Glomerular visceral epithelial cell (primary cell): Measurements from ENCODE around the gene OTOG.
"Not testable (repeated sequence)": the region's sequence is repeated elsewhere in the genome, so short reads cannot be mapped to it uniquely, and the experiment has no call there.

Source experiments
- DNase-seq: peaks from one replicate; pipeline ENCODE4 v3.0.0-alpha.2; 2016; ENCODE audit errors: extremely low spot score

Gene OTOG

DNA sequence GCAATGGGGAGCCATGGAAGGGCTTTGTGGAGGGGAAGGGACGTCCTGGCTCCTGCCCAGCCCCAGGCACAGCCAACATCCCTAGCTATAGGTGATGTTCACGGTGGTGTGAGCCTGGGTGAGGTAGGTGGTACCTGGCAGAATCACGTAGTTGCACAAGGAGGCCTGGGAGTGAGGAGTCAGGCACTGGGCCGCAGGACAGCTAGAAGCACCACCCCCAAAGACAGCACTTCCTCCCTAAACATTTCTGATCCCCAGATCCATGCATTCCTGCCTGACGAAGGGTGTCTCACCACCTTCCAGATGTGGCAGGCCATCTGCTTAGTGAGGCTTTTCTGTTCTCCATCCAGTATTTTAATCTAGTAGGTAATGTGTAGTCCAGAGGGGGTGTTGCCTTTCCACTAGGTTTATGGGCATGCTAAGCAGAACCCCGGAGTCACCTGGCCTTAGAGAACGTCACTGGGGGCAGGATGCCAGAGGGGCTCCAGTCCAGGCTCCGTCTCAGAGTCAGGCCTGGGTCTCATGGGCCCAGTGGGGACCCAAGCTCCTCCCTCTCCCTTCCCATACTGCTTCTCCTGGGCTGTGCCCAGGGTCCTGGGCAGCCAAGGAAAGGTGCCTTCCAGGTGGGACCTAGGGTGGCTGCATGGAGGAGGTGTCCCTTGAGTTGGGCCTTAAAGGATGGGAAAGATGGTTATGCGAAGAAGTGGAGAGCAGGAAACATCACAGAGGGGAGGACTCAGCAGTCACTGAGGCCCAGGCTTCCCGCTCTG is 56.2 kb downstream of the OTOG start:
- DNase-seq = no peak

DNA sequence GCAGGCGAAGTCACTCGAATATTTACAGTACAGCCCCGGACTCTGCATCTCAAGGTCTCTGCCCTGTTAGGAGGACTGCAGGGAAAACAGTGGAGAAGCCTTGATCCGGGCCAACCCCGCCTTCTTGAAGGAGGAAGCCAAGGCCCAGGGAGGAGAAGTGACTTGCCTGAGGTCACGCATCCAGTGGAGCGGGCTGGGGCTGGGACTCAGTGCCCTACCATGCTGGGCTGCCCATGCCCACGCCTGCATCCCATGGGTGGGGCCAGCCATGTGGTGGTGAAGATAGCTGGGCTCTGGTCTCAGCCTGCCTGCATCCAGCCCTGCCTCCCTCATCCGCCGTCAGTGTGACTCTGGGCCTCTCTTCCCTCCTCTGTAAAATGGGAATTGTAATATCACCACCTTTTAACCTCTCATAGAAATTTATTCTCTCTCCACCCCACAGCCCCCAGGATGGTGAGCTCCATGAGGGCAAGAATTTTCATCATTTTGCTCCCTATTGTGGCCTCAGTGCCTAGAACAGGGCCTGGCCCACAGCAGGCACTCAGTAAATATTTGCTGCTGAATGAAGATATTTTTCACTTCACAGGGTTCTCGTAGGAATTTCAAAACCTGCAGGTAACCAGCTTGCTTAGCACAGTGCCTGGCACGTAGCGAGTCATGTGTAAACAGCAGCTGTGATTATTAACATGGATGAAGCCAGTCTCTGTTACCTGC is 57.3 kb downstream of the OTOG start:
- DNase-seq = no peak

DNA sequence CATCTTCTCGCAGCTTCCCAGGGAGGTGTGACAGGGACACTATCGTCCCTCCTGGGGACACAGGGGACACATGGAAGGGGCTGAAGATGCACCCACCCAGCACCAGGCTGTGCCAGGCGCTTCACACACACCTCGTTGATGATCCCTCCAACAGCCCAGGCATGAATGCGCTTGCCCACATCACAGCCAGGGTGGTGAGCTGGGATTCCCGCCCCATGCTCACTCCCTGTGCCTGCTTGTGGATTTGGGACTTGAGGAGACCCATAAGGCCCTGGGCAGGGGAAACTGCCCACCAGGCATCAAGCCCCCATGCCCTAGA is 57.8 kb downstream of the OTOG start:
- DNase-seq = no peak

DNA sequence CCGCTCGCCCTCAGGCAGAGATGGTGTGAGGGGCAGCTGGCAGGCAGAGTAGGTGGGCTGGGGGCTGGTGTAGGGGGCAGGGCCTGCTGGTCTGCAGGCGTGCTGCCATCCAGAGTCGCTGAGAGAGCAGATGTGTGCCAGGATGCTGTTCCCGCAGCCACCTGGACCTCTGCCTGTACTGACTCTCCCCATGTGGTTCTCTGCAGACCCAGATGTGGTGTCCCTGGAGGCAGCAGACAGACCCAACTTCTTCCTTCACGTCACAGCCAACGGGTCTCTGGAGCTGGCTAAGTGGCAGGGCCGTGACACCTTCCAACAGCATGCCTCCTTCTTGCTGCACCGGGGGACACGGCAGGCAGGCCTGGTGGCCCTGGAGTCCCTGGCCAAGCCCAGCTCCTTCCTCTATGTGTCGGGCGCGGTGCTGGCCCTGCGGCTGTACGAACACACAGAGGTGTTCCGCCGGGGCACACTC is 58.6 kb downstream of the OTOG start:
- no peak for DNase-seq

DNA sequence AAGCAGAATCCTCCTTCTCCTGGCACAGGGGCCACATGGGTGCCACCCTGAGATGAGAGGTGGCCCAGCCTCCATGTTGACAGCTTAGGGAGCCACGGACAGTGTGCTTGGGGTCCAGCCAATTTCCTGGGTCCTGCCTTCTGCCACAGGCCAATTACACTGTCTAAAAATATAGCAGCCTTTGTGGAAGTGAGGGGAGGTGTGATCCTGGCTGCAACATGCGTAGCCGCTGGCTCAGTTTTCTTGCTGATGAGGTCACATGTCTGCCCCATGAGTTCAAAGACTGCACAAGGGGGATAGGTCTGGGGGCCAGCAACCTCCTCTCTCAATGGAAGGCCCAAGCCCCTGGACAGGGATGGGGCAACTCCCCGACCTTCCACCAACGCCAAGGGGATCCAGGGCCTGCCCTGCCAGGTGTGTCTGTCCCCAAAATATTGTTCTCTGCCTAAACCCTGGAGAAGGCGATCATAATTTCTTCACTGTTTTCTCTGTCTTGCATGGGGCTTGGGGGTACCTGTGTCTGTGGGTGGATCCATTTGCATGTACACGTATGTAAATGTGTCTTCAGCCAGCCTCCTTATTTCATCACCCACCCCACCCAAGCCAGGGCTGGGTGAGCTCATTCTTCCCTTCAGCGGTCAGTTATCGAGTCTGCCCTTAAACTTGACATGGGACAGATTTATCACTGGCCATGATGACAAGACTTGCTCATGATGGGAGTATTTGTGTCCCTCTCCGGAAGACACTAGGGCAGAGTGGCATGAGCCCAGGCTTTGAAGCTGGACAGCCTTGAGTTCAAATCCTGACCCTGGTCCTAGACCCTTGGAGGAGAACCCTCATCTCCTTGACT is 59.4 kb downstream of the OTOG start:
- DNase-seq = no peak

DNA sequence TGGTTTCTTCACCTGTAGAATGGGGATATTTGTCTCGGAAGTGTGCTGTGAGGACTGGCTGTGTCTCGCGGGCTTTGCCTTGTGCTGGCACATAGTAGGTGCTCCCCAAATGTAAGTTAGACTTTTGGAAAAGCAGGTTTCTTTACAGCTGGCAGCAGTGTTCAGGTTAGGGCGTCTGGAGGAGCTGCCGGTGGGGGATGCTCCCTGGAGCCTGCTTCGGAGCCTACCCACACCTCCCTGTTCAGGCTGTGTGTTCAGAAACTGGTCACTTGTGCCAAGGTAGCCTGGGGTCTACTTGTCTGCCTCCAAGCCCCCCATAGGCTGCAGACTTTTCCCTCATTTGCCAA is 60.0 kb downstream of the OTOG start:
- DNase-seq = no peak

DNA sequence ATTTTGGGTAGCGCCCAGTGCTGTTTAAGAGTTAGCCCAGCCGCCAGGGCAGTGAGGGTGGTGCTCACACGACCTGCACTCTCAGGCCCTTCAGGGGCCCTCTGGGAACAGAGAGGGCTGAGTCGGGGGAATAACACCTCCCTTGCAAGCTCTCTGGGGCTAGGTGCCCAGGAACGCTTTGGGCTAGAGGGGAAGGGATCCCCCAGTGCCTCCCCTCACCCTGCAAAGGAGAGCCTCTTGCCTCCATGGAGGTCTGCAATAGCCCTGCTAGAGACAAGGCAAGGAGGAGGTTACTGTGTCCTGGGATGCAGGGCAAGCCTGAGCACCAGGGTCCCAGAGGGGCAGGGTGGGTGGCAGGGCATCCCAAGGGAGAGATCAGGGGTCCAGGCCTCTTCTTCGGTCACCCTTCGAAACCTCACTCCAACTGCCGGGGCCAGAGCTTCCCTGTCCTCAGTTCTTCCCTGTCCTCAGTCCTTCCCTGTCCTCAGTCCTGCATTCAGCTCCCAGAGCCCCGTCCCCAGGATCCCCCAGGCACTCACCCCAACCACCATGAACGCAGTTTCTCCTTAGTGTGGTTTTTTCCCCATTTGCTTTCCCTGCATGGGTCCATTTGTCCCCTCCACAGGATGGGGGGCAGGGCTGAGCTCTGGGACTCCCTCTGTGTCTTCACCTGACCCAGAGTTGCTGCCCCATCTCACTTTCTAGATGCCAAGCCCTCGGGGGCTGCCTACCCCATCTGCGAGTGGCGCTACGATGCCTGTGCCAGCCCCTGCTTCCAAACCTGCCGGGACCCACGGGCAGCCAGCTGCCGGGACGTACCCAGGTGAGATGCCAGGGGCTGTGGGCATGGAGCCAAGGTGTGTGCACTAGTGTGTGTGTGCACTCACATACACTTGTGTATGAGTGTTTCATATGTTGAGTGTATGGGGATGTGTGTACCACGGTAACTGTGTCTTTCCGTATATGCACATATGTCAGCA is 60.8 kb downstream of the OTOG start:
- DNase-seq = no peak

DNA sequence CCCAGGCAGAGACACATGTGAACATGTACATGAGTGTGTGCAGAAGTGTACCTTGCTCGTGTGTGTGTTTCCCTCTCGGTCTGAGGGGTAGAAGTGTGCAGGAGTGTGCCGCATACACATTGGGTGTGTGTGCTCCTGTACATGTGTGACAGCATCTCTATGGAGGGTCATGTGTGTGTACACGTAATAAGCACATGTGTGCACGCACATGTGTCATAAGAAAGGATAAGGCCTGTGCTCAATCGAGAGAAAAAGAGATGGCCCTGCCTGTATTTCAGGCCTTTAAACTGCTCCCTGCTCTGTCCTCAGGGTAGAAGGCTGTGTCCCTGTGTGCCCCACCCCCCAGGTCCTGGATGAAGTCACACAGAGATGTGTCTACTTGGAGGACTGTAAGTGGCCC is 61.8 kb downstream of the OTOG start:
- DNase-seq = no peak

DNA sequence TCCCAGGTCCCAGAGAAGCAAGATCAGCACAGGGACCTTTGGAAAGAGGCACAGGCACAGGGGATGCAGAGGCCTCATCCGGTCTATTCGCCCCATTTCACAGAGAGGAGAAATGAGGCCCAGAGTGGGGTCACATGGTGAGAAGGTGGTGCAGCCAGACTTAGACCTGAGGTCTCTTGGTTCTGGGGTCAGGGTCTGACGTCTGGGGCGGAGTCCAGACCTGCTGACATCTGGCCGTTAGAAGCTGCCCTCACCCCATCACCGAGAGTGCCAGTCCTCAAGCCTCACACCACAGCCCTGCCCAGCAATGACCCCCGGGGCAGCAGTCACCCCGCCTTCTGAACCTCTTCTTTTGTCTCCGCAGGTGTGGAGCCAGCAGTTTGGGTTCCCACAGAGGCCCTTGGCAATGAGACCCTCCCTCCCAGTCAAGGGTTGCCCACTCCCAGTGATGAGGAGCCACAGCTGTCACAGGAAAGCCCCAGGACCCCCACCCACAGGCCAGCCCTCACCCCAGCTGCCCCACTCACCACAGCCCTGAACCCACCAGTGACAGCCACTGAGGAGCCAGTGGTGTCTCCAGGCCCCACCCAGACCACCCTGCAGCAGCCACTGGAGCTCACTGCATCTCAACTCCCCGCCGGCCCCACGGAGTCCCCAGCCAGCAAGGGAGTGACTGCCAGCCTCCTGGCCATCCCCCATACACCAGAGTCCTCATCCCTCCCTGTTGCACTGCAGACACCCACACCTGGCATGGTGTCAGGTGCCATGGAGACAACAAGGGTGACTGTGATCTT is 62.4 kb downstream of the OTOG start:
- no peak for DNase-seq

DNA sequence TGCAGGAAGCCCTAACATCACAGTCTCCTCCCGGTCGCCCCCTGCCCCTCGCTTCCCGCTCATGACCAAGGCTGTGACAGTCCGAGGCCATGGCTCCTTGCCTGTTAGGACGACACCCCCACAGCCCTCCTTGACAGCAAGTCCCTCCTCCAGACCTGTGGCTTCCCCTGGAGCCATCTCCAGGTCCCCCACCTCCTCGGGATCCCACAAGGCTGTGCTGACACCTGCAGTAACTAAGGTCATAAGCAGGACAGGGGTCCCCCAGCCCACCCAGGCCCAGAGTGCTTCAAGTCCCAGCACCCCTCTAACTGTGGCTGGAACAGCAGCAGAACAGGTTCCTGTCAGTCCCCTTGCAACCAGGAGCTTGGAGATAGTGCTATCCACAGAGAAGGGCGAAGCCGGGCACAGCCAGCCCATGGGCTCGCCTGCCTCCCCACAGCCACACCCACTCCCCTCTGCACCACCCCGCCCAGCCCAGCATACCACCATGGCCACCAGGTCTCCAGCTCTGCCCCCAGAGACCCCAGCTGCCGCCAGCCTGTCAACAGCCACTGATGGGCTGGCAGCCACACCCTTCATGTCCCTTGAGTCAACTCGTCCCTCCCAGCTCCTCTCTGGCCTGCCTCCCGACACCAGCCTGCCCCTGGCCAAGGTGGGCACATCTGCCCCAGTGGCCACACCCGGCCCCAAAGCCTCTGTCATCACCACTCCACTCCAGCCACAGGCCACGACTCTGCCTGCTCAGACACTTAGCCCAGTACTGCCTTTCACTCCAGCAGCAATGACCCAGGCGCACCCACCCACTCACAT is 63.2 kb downstream of the OTOG start:
- no peak for DNase-seq

DNA sequence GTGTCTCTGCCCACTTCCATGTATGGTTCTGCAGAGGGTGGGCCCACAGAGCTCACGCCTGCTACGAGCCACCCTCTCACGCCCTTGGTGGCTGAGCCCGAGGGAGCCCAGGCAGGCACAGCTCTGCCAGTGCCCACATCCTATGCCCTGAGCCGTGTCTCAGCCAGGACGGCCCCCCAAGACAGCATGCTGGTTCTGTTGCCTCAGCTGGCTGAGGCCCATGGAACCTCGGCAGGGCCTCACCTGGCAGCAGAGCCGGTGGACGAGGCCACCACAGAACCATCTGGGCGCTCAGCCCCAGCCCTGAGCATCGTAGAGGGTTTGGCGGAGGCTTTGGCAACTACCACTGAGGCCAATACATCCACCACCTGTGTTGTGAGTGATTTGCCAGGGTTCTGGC is 64.0 kb downstream of the OTOG start:
- no peak for DNase-seq

DNA sequence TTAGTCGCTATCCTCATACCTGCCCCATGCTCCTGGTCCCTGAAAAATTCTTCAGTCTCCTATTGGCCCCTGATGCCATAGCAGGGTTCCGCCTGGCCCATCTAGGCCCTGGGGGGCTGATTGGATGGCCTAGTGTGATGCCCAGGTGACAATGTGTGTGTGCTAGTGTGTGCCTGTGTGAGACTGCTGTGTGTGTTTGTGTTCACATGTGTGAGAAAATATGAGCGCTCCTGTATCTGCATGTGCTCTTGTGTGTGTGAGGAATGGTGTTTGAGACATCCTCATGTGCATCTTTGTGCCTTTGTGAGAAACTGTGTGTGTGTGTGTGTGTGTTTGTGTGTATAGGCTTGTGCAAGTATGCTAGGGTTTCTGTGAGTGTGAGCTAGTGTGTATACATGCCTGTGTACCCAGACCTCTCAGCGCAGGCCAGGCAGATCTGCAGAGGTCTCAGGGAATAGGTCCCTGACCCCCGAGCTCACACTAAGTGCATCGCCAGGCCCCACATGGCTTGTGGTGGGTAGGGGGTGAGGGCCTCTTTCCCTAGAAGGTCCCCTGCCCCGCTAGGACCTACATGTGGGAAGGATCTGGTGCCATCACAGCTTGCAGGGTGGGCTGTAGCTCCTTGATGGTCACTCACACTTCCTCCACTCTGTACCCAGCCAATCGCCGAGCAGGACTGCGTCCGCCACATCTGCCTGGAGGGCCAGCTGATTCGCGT is 64.6 kb downstream of the OTOG start:
- no peak for DNase-seq

DNA sequence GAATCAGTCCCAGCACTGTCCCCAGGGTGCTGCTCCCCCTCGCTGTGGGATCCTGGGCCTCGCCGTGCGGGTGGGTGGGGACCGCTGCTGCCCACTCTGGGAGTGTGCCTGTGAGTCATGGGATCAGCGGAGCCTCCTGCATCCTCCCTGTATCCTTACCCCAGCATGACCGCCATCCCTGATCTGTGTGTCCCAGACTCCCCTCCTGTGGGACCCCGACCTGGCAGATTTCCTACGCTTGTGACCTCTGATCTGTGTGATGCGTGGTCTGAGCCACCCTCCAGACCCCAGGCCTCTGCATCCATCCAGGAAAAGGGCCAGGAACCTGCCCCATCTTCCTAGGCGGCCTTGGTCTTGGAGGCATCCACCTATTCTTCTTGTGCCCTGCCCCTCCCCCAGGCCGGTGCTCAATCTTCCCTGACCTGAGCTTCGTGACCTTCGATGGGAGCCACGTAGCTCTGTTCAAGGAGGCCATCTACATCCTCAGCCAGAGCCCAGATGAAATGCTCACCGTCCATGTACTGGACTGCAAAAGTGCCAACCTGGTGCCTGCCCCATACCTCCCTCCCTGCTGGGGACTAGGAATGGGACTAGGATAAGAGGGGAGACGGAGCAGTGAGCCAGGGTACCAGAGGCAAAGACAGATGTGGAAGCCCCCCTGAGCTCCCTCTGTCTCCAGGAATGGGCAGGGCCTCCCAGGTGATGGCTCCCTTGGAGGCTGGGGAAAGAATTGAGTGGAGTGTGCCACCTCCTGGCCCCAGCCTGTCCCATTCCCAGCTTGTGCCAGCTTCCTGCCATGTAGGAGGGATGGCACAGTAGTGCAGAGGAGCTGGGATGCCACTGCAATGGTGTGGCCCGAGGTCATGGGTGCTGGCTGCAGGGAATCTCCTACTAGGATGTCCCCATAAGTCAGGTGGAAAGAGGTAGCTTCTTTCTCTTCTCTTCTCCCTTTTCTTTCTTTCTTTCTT is 65.4 kb downstream of the OTOG start:
- DNase-seq = no peak

DNA sequence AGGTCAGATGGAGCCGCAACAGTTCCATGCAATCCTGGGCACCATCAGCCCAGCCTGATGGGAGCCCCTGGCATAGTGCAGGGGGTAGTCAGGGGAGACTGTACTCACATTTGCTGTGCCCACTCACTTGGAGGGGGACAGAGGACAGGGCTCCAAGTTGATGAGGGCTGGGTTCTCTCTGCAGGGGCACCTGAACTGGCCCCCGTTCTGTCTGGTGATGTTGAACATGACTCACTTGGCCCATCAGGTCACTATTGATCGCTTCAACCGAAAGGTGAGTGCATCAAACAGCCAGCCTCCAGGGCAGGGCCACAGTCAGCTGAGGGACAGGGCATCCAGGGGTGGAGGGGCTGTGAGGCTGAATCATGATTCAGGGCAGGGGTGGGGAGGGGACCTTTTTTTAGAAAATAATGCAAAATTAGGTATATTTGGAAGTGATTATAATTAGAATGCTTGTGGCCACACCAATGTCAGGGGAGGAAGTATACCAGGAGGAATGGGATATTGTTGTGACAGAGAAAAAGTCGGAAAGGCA is 66.4 kb downstream of the OTOG start:
- no peak for DNase-seq

DNA sequence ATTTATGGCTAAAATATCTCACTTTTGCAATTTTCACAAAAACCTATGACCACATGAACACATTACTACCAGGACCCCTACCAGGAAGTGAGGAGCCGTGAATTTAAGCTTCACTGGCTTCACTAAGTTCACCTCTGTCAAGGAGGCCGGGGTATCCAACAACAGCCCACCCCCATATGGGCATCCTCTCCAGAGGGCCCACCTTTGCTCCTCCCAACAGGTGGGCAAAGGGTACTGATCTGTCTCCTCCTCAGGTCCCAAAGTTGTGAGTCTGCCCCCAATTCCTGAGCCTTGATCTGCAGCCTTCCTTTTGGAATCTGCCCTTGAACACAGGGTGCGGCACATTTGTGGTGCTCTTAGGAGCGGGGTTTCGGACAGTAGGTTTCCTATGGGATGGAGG is 66.9 kb downstream of the OTOG start:
- DNase-seq = no peak

DNA sequence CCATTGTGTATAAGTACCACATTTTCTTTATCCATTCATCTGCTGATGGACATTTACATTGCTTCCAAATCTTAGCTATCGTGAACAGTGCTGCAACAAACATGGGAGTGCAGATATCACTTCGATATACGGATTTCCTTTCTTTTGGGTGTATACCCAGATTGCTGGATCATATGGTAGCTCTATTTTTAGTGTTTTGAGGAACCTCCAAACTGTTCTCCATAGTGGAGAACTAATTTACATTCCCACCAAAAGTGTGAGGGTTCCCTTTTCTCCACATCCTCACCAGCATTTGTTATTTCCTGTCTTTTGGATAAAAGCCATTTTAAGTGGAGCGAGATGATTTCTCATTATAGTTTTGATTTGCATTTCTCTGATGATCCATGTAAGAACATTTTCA is 75.7 kb downstream of the OTOG start:
- not testable (repeated sequence) for DNase-seq

DNA sequence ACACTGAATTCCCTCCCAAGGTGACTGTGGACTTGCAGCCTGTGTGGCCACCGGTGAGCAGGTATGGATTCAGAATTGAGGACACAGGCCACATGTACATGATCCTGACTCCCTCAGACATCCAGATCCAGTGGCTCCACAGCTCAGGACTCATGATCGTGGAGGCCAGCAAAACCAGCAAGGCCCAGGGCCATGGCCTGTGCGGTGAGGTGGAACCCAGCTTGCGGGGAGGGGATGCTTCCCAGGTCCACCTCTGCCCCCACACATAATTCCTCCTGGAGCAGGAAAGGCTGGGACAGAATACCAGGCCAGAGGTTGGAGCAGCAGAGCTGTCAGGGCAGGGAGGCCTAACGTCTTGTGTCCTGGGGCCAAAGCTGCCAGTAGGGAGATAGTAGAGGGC is 82.1 kb downstream of the OTOG start:
- no peak for DNase-seq

DNA sequence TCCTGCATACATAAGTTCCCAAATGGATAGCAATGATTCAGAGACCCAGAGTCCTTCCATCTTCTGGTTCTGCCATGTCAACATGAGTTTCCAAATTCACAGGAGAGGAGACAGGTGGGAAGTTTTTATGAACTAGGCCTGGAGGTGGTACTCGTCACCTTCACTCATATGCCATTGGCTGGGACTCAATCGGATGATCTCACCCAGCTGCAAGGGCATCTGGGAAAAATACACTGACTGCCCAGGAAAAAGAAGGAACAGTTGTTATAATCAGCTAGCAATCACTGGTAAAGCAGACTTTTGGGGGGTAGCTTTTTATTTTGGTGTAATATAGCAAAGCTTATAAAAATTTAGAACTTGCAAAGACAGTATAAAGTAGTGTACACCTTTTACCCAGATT is 83.9 kb downstream of the OTOG start:
- no peak for DNase-seq
